Measurements from ENCODE around the gene ATP11B. TPM values are rescaled to one million over a fixed set of nuclear protein-coding genes. Genes with fewer than 3 reads are reported as not detected.

ATP11B gene
- total RNA-seq, 1 donor from 2014 or later = 59.0 TPM

- no peak for TF ChIP-seq EZH2phosphoT487 (IDR thresholded peaks at IDR 0.05)
- TF ChIP-seq CTCF (IDR thresholded peaks at IDR 0.05) = no peak
- TF ChIP-seq EZH2 (IDR thresholded peaks at IDR 0.05) = no peak
- Histone ChIP-seq H2AFZ (replicated peaks) (no peak overlapping the region), H3K79me2 (ENCODE audit: low read depth) (no peaks in the 10 kb centered on the region), H4K20me1 (ENCODE audit: low read depth) (no peaks in the 10 kb centered on the region), H3K27ac (no peak overlapping the region), H3K36me3 (no peaks in the 10 kb centered on the region), H3K4me1 (no peaks in the 10 kb centered on the region), H3K4me3 (no peak overlapping the region), H3K9ac (no peak overlapping the region), H3K9me3 (ENCODE audit: low read depth) (no peaks in the 10 kb centered on the region), H3K4me2 (no peak overlapping the region), H3K27me3 (peaks cover 9% of the 10 kb centered on the region), H3F3A (ENCODE audit: low read depth) (no peaks in the 10 kb centered on the region)
- Mint-ChIP-seq H3K27me3 (ENCODE audit: insufficient read depth, low read depth) (peaks cover 3% of the 10 kb centered on the region), H3K4me1 (no peaks in the 10 kb centered on the region), H3K36me3 (no peaks in the 10 kb centered on the region), H3K4me3 (no peak overlapping the region), H3K9me3 (no peaks in the 10 kb centered on the region), H3K27ac (no peak overlapping the region)
- no peak for DNase-seq (ENCODE audit: low spot score)
Observed at GRCh38 chr3:182784542-182784941, 8.8 kb upstream of the ATP11B start.

DNA sequence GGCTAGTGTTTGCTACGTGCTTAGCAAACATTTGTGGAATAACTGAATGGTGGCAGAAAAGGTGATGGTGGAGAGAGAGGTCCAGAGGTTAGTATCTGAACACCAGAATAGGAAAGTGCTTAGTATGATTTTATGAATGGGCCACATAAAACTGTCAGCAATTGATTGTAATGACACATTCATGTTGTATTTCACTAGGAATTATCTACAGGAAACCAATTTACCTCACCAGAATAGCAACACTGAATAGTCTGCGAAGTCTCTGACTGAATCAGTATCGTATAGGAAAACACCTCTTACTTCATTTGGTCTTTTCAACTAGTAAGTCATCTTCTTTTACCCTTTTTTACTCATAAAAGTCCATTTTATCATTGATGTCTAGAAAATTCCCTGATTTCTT, 8.2 kb upstream of the ATP11B start:
- Histone ChIP-seq H3K79me2 (ENCODE audit: low read depth) (no peaks in the 10 kb centered on the region), H3K4me2 (no peak overlapping the region), H3F3A (ENCODE audit: low read depth) (no peaks in the 10 kb centered on the region), H3K27ac (no peak overlapping the region), H4K20me1 (ENCODE audit: low read depth) (no peaks in the 10 kb centered on the region), H2AFZ (replicated peaks) (no peak overlapping the region), H3K4me1 (no peaks in the 10 kb centered on the region), H3K36me3 (no peaks in the 10 kb centered on the region), H3K9ac (no peak overlapping the region), H3K27me3 (peaks cover 15% of the 10 kb centered on the region), H3K4me3 (no peak overlapping the region), H3K9me3 (ENCODE audit: low read depth) (no peaks in the 10 kb centered on the region)
- H3K4me3 Mint-ChIP-seq = no peak overlapping the region
- H3K36me3 Mint-ChIP-seq = no peaks in the 10 kb centered on the region
- H3K27ac Mint-ChIP-seq = no peak overlapping the region
- no peak for DNase-seq (ENCODE audit: low spot score)
- H3K27me3 Mint-ChIP-seq (ENCODE audit: insufficient read depth, low read depth) = peaks cover 3% of the 10 kb centered on the region
- H3K9me3 Mint-ChIP-seq = no peaks in the 10 kb centered on the region
- H3K4me1 Mint-ChIP-seq = no peaks in the 10 kb centered on the region
- TF ChIP-seq EZH2 (IDR thresholded peaks at IDR 0.05) (no peak), CTCF (IDR thresholded peaks at IDR 0.05) (no peak), EZH2phosphoT487 (IDR thresholded peaks at IDR 0.05) (no peak)

DNA sequence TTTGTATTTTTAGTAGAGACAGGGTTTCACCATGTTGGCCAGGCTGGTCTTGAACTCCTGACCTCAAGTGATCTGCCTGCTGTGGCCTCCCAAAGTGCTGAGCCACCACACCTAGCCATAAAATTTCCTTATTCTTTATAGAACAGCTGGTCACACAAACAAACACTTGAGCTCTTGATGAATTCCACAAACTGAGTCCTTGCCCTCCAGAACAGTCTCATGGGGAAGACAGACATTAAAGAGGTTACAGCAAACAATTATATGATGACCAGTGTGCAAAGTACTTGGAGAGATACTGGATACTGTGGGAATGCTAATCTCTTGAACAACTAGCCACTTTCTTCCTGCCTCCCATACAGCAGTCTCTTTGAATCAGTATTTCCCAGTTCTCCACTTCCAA, 7.5 kb upstream of the ATP11B start:
- TF ChIP-seq CTCF (IDR thresholded peaks at IDR 0.05) = no peak
- TF ChIP-seq EZH2phosphoT487 (IDR thresholded peaks at IDR 0.05) = no peak
- no peak for TF ChIP-seq EZH2 (IDR thresholded peaks at IDR 0.05)
- no peaks in the 10 kb centered on the region for H3K36me3 Mint-ChIP-seq
- DNase-seq (ENCODE audit: low spot score) = no peak
- Histone ChIP-seq H3K9me3 (ENCODE audit: low read depth) (no peaks in the 10 kb centered on the region), H4K20me1 (ENCODE audit: low read depth) (no peaks in the 10 kb centered on the region), H2AFZ (replicated peaks) (no peak overlapping the region), H3K4me2 (no peak overlapping the region), H3K27ac (no peak overlapping the region), H3K36me3 (no peaks in the 10 kb centered on the region), H3K79me2 (ENCODE audit: low read depth) (no peaks in the 10 kb centered on the region), H3K4me1 (no peaks in the 10 kb centered on the region), H3K9ac (no peak overlapping the region), H3K4me3 (no peak overlapping the region), H3K27me3 (peaks cover 21% of the 10 kb centered on the region), H3F3A (ENCODE audit: low read depth) (no peaks in the 10 kb centered on the region)
- no peak overlapping the region for H3K4me3 Mint-ChIP-seq
- peaks cover 2% of the 10 kb centered on the region for H3K27me3 Mint-ChIP-seq (ENCODE audit: insufficient read depth, low read depth)
- no peaks in the 10 kb centered on the region for H3K9me3 Mint-ChIP-seq
- H3K4me1 Mint-ChIP-seq = no peaks in the 10 kb centered on the region
- no peak overlapping the region for H3K27ac Mint-ChIP-seq
